PC-9 (cell line): ENCODE data around the gene NINJ2. TPM values are rescaled to one million over a fixed set of nuclear protein-coding genes. Genes with fewer than 3 reads are reported as not detected.

ENCODE experiments used
- BruUV-seq: library from RNA; stranded (reverse); fragments of 400-500 nt; replicated peaks from 2 replicates; lab custom pipeline; 2021; lab: Mats Ljungman, UMichigan
- CTCF ChIA-PET: fragments of 300-600 bp; sonication (Branson Sonifier 250); formaldehyde crosslinking; loops from one replicate; lab custom pipeline; 2022; ENCODE audit warnings: antibody characterized with exemption; lab: Charles Lee
- POLR2A ChIA-PET: fragments of 300-600 bp; sonication (Branson Sonifier 250); formaldehyde crosslinking; loops from one replicate; lab custom pipeline; 2022; ENCODE audit warnings: antibody characterized with exemption; ENCODE audit not compliant: unreplicated experiment; lab: Charles Lee
- DNase-seq, 2 experiments: peaks; one replicate each; pipeline versions ENCODE4 v3.0.0 to v3.0.0-alpha.2; 2015 to 2022; ENCODE audit warnings: mixed read lengths in 1 of 2
- H2AFZ ChIP-seq: fragments of 200-600 bp; sonication (generic); 2 replicates; pipeline ENCODE4 v1.8.1; 2017; ENCODE audit warnings: antibody characterized with exemption
- H3F3A ChIP-seq: fragments of 200-600 bp; sonication (generic); 2 replicates; pipeline ENCODE4 v1.8.1; 2017; ENCODE audit warnings: antibody characterized with exemption, mild to moderate bottlenecking, low read depth; ENCODE audit not compliant: insufficient read depth
- H3K27ac ChIP-seq: fragments of 200-600 bp; sonication (generic); 2 replicates; pipeline ENCODE4 v1.6.1; 2016; ENCODE audit warnings: mixed run types
- H3K27me3 ChIP-seq: fragments of 200-600 bp; sonication (generic); 2 replicates; pipeline ENCODE4 v1.6.1; 2016; ENCODE audit warnings: low read depth, mixed run types; ENCODE audit not compliant: insufficient read depth
- H3K36me3 ChIP-seq: fragments of 200-600 bp; sonication (generic); 2 replicates; pipeline ENCODE4 v1.6.1; 2016; ENCODE audit warnings: low read depth, mixed run types
- H3K4me1 ChIP-seq: fragments of 200-600 bp; sonication (generic); replicated peaks from 2 replicates; pipeline ENCODE4 v1.6.1; 2016; ENCODE audit warnings: mixed run types; ENCODE audit not compliant: insufficient read depth
- H3K4me2 ChIP-seq: fragments of 200-600 bp; sonication (generic); 2 replicates; pipeline ENCODE4 v1.6.1; 2017; ENCODE audit warnings: mixed run types
- H3K4me3 ChIP-seq: fragments of 200-600 bp; sonication (generic); 2 replicates; pipeline ENCODE4 v1.6.1; 2016; ENCODE audit warnings: mixed run types
- H3K79me2 ChIP-seq: fragments of 200-600 bp; sonication (generic); 2 replicates; pipeline ENCODE4 v1.6.1; 2017; ENCODE audit warnings: low read depth, mixed run types
- H3K9me2 ChIP-seq: fragments of 200-600 bp; sonication (generic); 2 replicates; pipeline ENCODE4 v1.8.1; 2017; ENCODE audit warnings: mild to moderate bottlenecking; ENCODE audit not compliant: insufficient read depth
- H3K9me3 ChIP-seq: fragments of 200-600 bp; sonication (generic); 2 replicates; pipeline ENCODE4 v1.8.1; 2016; ENCODE audit warnings: low read depth; ENCODE audit not compliant: insufficient read depth
- H4K20me1 ChIP-seq: fragments of 200-600 bp; sonication (generic); 2 replicates; pipeline ENCODE4 v1.8.1; 2017; ENCODE audit not compliant: insufficient read depth
- EZH2 ChIP-seq: fragments of 200-600 bp; sonication (generic); IDR thresholded peaks from 2 replicates; pipeline ENCODE4 v1.8.0; 2017; ENCODE audit warnings: antibody characterized with exemption, low read depth
- intact Hi-C: fragments of 100-400 bp; cut with micrococcal nuclease; formaldehyde crosslinking; loops from one replicate; pipeline ENCODE4 v1.10.0; 2022; ENCODE audit not compliant: unreplicated experiment
- total RNA-seq: library from RNA; stranded (reverse); gene quantifications from 2 replicates; pipeline ENCODE4 v1.2.3, GENCODE V29; 2021
- TF ChIP-seq, protein P1 (sequence below): fragments of 200-600 bp; sonication (generic); conservative IDR thresholded peaks from 2 replicates; pipeline ENCODE4 v1.6.1; 2017; ENCODE audit warnings: mixed run types, antibody characterized with exemption, mild to moderate bottlenecking, moderate library complexity

NINJ2 gene
- total RNA-seq, 1 experiment from 2014 or later = 19.3 TPM

DNA sequence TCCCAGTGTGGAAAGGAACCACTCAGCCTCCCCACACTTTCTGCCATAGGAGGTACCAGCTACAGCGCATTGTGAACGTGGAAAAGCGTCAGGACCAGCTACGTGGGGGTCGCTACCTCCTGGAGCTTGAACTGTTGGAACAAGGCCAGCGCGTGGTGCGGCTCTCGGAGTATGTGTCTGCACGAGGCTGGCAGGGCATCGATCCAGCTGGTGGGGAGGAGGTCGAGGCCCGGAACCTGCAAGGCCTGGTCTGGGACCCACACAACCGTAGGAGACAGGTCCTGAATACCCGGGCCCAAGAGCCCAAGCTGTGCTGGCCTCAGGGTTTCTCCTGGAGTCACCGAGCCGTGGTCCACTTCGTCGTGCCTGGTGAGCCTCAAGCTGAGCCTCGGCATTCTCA is 106.7 kb downstream of the NINJ2 start:
- H3K79me2 ChIP-seq = no peaks in the 10 kb centered on the region
- no peak overlapping the region for H2AFZ ChIP-seq
- TF ChIP-seq EZH2 = no peak
- TF ChIP-seq, protein P1, sequence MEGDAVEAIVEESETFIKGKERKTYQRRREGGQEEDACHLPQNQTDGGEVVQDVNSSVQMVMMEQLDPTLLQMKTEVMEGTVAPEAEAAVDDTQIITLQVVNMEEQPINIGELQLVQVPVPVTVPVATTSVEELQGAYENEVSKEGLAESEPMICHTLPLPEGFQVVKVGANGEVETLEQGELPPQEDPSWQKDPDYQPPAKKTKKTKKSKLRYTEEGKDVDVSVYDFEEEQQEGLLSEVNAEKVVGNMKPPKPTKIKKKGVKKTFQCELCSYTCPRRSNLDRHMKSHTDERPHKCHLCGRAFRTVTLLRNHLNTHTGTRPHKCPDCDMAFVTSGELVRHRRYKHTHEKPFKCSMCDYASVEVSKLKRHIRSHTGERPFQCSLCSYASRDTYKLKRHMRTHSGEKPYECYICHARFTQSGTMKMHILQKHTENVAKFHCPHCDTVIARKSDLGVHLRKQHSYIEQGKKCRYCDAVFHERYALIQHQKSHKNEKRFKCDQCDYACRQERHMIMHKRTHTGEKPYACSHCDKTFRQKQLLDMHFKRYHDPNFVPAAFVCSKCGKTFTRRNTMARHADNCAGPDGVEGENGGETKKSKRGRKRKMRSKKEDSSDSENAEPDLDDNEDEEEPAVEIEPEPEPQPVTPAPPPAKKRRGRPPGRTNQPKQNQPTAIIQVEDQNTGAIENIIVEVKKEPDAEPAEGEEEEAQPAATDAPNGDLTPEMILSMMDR = no peak
- no peak for DNase-seq
- no peaks in the 10 kb centered on the region for H3K9me3 ChIP-seq
- no peaks in the 10 kb centered on the region for H4K20me1 ChIP-seq
- no peak overlapping the region for H3K4me3 ChIP-seq
- peaks cover 5% of the 10 kb centered on the region; the same call in 1 of the 2 replicates for H3K4me1 ChIP-seq
- no peaks in the 10 kb centered on the region for H3K9me2 ChIP-seq
- H3F3A ChIP-seq = peaks cover 8% of the 10 kb centered on the region; the same call in 1 of the 2 replicates
- ChIA-PET CTCF (interaction anchor here (0.8 to 0.9 kb wide), 2 partner anchors 9 to 53 kb away, joined by 3 read pairs; no protein-coding TSS in a partner anchor), POLR2A (no interaction called here)
- H3K36me3 ChIP-seq = no peaks in the 10 kb centered on the region
- no peak overlapping the region for H3K4me2 ChIP-seq
- H3K27ac ChIP-seq = no peak overlapping the region
- intact Hi-C loops = no loop called here
- no TSS peak for BruUV-seq
- peaks cover 14% of the 10 kb centered on the region; the same call in 1 of the 2 replicates for H3K27me3 ChIP-seq

DNA sequence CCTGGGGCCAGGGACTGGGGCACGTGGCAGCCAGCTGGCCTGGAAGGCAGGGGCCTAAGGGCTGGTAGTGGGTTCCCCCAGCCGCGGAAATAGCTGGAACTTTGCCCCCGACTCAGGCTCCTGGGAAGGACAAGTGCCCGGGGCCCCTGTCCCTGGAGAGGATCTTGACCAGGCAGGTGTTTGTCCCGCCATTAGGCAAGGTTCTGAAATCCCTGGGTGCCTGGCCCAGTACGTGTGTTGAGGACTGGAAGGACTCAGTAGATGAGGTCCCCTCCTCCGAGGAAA is 109.3 kb downstream of the NINJ2 start:
- no peaks in the 10 kb centered on the region for H3K79me2 ChIP-seq
- no peaks in the 10 kb centered on the region for H4K20me1 ChIP-seq
- H3K4me2 ChIP-seq = no peak overlapping the region
- H2AFZ ChIP-seq = no peak overlapping the region
- H3K27me3 ChIP-seq = peaks cover 1% of the 10 kb centered on the region; the same call in 1 of the 2 replicates
- intact Hi-C loops = no loop called here
- no peaks in the 10 kb centered on the region for H3K36me3 ChIP-seq
- H3K27ac ChIP-seq = no peak overlapping the region
- H3K4me1 ChIP-seq = peaks cover 5% of the 10 kb centered on the region; the same call in 1 of the 2 replicates
- ChIA-PET POLR2A (no interaction called here), CTCF (interaction anchor here (0.6 to 0.7 kb wide), 4 partner anchors 16 to 391 kb away, joined by 3 to 7 read pairs (median 4); no protein-coding TSS in a partner anchor)
- BruUV-seq = no TSS peak
- no peak for DNase-seq
- H3K4me3 ChIP-seq = no peak overlapping the region
- H3K9me2 ChIP-seq = no peaks in the 10 kb centered on the region
- H3K9me3 ChIP-seq = no peaks in the 10 kb centered on the region
- peaks cover 8% of the 10 kb centered on the region; the same call in 1 of the 2 replicates for H3F3A ChIP-seq
- TF ChIP-seq, protein P1 = no peak
- no peak for TF ChIP-seq EZH2

DNA sequence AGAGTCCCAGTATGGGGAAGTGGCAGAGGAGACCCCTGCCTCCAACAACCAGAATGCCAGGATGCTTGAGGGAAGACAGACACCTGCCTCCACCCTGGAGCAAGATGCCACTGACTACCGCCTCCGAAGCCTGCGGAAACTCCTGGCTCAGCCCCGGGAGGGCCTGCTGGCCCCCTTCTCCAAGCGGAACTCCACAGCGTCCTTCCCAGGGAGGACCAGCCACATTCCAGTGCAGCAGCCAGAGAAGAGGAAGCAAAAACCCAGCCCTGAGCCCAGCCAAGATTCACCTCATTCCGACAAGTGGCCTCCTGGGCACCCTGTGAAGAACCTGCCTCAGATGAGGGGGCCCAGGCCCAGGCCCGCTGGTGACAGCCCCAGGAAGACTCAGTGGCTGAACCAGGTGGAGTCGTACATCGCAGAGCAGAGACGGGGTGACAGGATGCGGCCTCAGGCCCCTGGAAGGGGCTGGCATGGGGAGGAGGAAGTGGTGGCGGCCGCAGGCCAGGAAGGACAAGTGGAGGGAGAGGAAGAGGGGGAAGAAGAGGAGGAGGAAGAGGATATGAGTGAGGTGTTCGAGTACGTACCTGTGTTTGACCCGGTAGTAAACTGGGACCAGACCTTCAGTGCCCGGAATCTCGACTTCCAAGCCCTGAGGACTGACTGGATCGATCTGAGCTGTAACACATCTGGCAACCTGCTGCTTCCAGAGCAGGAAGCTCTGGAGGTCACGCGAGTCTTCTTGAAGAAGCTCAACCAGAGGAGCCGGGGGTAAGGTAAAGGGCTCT is 109.8 kb downstream of the NINJ2 start:
- no peaks in the 10 kb centered on the region for H3K9me2 ChIP-seq
- no peaks in the 10 kb centered on the region for H3K27me3 ChIP-seq
- ChIA-PET CTCF (no interaction called here), POLR2A (no interaction called here)
- no peak overlapping the region for H3K27ac ChIP-seq
- no peak overlapping the region for H3K4me3 ChIP-seq
- no peak for TF ChIP-seq EZH2
- TF ChIP-seq, protein P1 = no peak
- intact Hi-C loops = no loop called here
- H3K4me2 ChIP-seq = no peak overlapping the region
- peaks cover 5% of the 10 kb centered on the region; the same call in 1 of the 2 replicates for H3K4me1 ChIP-seq
- DNase-seq = no peak
- H3F3A ChIP-seq = peaks cover 8% of the 10 kb centered on the region; the same call in 1 of the 2 replicates
- no peaks in the 10 kb centered on the region for H3K36me3 ChIP-seq
- no peaks in the 10 kb centered on the region for H4K20me1 ChIP-seq
- no TSS peak for BruUV-seq
- no peak overlapping the region for H2AFZ ChIP-seq
- H3K79me2 ChIP-seq = no peaks in the 10 kb centered on the region
- no peaks in the 10 kb centered on the region for H3K9me3 ChIP-seq
